Glutamatergic neuron (in vitro differentiated cells): ENCODE results near the gene GALNT12. TPM values are rescaled to one million over a fixed set of nuclear protein-coding genes. Genes with fewer than 3 reads are reported as not detected.

Experiments used
- DNase-seq: peaks from one replicate; pipeline ENCODE4 v3.0.0; 2022
- H3K27ac Mint-ChIP-seq: one replicate; pipeline ENCODE4 v1.8.0; 2020; ENCODE audit warnings: mild to moderate bottlenecking, mixed read lengths, inconsistent platforms; ENCODE audit not compliant: unreplicated experiment
- H3K27me3 Mint-ChIP-seq: one replicate; pipeline ENCODE4 v1.8.0; 2020; ENCODE audit warnings: mild to moderate bottlenecking, moderate library complexity, mixed read lengths, inconsistent platforms; ENCODE audit not compliant: unreplicated experiment
- H3K36me3 Mint-ChIP-seq: one replicate; pipeline ENCODE4 v1.8.0; 2020; ENCODE audit warnings: mild to moderate bottlenecking, mixed read lengths, inconsistent platforms; ENCODE audit not compliant: unreplicated experiment
- H3K4me1 Mint-ChIP-seq: one replicate; pipeline ENCODE4 v1.8.0; 2020; ENCODE audit warnings: mild to moderate bottlenecking, low read depth, mixed read lengths, inconsistent platforms; ENCODE audit not compliant: unreplicated experiment
- H3K4me3 Mint-ChIP-seq: one replicate; pipeline ENCODE4 v1.8.0; 2020; ENCODE audit warnings: mild to moderate bottlenecking, mixed read lengths, inconsistent platforms; ENCODE audit not compliant: unreplicated experiment
- H3K9me3 Mint-ChIP-seq: one replicate; pipeline ENCODE4 v1.8.0; 2020; ENCODE audit warnings: mild to moderate bottlenecking, moderate library complexity, mixed read lengths, inconsistent platforms; ENCODE audit not compliant: unreplicated experiment
- CTCF ChIP-seq: fragments of 200-600 bp; sonication (generic); IDR thresholded peaks from one replicate; pipeline ENCODE4 v1.5.0; 2021; ENCODE audit not compliant: partially characterized antibody, unreplicated experiment
- total RNA-seq: library from RNA; stranded (reverse); fragmentation: NEBNext Ultra II Directional; extraction: Animal tissue kit (Norgen Biotek cat#: 25700); gene quantifications from one replicate; pipeline ENCODE4 v1.2.1, GENCODE V29; 2021; ENCODE audit not compliant: unreplicated experiment

The GALNT12 gene
- total RNA-seq, 1 donor from 2014 or later = 2.7 TPM

DNA sequence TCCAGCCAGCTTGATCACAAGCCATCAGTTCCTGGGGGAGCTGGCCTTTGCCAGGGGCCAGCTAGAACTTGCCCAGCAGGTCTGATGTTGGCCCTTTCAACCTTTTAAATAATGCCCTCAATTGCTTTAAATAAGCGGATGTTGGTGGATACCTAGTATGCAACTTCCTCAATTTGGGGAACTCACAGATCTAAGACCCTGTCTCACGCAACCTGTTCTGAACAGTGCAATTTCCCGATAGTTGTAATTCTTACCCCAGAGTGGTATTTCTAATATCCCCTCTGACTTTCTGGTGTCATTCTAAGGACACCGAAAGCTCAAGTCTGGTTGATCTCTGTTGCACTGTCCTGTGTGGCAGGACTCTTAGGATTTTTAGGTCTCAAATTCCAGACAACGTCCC lies 23.1 kb downstream of the GALNT12 start:
- no peaks in the 10 kb centered on the region for H3K4me1 Mint-ChIP-seq
- no peaks in the 10 kb centered on the region for H3K36me3 Mint-ChIP-seq
- H3K9me3 Mint-ChIP-seq = no peaks in the 10 kb centered on the region
- H3K27me3 Mint-ChIP-seq = peaks cover 6% of the 10 kb centered on the region
- TF ChIP-seq CTCF = no peak
- no peak overlapping the region for H3K4me3 Mint-ChIP-seq
- DNase-seq = no peak
- H3K27ac Mint-ChIP-seq = no peak overlapping the region

- Mint-ChIP-seq H3K36me3 (no peaks in the 10 kb centered on the region), H3K9me3 (peaks cover 2% of the 10 kb centered on the region), H3K27ac (no peak overlapping the region), H3K4me3 (no peak overlapping the region), H3K27me3 (peaks cover 6% of the 10 kb centered on the region), H3K4me1 (peaks cover under 1% of the 10 kb centered on the region)
- no peak for DNase-seq
- no peak for TF ChIP-seq CTCF
Measured at GRCh38 chr9:98831696-98832095, 24.2 kb downstream of the GALNT12 start.

DNA sequence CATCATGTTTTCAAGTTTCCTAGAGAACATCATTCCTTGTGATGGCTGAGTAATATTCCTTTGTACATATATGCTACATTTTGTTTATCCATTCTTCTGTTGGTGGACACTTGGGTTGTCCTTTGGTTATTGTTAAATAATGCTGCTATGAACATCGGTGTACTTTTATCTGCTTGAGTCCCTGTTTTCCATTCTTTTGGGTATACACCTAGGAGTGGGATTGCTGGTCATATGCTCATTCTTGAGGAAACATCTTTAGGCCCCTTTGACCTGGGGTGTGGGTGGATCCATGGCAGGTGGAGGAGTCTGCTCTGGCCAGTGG lies 25.3 kb downstream of the GALNT12 start:
- no peak for DNase-seq
- Mint-ChIP-seq H3K9me3 (peaks cover 2% of the 10 kb centered on the region), H3K4me3 (no peak overlapping the region), H3K27ac (no peak overlapping the region), H3K27me3 (peaks cover 6% of the 10 kb centered on the region), H3K36me3 (no peaks in the 10 kb centered on the region), H3K4me1 (peaks cover 9% of the 10 kb centered on the region)
- no peak for TF ChIP-seq CTCF

- Mint-ChIP-seq H3K27ac (no peak overlapping the region), H3K36me3 (no peaks in the 10 kb centered on the region), H3K4me1 (peaks cover 13% of the 10 kb centered on the region), H3K27me3 (peaks cover 6% of the 10 kb centered on the region), H3K4me3 (no peak overlapping the region), H3K9me3 (peaks cover 2% of the 10 kb centered on the region)
- no peak for DNase-seq
- TF ChIP-seq CTCF = no peak
Measured at GRCh38 chr9:98833090-98833956, 25.9 kb downstream of the GALNT12 start.

DNA sequence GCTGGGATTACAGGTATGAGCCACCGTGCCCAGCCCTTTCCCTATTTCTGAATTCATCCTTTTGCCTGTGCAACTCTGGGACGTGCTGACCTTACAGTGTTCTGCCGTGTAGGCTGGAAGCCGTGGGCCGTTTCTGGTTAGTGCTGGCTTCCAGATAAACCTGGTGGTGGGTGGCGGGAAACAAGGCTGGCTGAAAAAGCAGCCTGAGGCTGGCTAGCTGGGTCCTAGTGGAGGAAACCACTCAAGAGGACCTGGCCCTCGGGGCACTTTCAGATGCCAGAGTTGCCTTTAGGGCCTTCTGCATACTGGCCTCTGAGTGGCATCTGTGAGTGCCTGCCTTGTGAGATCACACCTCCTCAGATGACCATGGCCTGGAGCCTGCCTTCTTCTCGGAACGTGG lies 26.9 kb downstream of the GALNT12 start:
- no peak overlapping the region for H3K27ac Mint-ChIP-seq
- peaks cover 2% of the 10 kb centered on the region for H3K9me3 Mint-ChIP-seq
- H3K4me1 Mint-ChIP-seq = peaks cover 18% of the 10 kb centered on the region
- no peak for DNase-seq
- no peaks in the 10 kb centered on the region for H3K36me3 Mint-ChIP-seq
- no peak for TF ChIP-seq CTCF
- H3K4me3 Mint-ChIP-seq = no peak overlapping the region
- peaks cover 6% of the 10 kb centered on the region for H3K27me3 Mint-ChIP-seq
